NCI-H2196 treated with DMSO at 0.1 percent for 48 hours (cell line): ENCODE results near the gene PRRC2A.

ENCODE experiments used
- DNase-seq: peaks from one replicate; lab custom pipeline; 2025; ENCODE audit not compliant: unreplicated experiment; lab: John Stamatoyannopoulos, UW

Gene PRRC2A

DNA sequence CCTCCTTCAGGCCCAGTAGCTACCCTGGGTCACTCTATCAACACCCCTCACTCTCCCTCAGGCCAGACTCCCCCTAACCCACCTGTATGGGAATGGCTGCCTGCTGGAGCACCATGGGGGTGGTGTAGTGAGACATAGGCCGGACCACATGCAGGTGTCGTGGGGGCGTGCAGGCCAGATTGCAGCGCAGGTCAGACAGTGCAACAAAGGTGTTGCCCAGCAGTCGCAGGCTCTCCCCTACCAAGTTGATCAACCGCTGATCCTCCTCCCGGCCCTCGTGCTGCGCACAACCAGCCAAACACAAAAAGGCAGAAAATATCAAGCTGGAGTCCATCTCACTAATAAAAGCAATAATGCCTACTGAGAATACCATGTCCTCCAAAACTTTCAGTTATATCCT, 24.8 kb downstream of the PRRC2A start:
- DNase-seq: no peak

DNA sequence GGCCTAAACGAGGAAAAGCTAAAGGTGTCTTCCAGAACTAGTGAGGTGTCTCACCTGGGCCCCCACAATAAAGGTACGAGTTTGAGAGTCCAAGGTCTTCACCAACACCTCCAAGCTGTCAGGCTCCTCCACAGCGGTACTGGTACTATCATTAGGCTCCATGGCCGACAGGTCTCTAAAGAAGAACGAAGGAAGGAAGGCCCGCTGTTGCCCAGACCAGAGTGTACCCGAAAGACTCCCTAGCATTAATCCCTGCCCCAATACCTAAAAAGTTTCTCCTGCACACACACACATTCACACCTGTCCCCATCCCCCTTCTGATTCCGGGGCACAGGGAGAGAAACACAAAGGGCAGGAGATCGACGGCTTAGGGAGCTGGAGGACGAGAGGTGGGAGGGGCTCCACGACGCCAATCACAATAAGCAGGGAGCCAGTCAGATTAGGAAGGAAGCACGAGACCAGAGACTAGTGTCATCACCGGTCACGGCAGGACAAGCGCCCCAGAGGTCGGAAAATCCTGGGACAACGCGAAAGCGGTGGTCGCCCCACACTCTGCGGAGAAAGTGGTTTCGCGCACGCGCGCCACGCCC, 31.2 kb downstream of the PRRC2A start:
- DNase-seq: peak; percentile 60

GRCh38 chr6:31652925-31653724, 32.6 kb downstream of the PRRC2A start:
- DNase-seq: peak; percentile 95

- no peak for DNase-seq
Measured at GRCh38 chr6:31654574-31655348, 34.2 kb downstream of the PRRC2A start.

DNA sequence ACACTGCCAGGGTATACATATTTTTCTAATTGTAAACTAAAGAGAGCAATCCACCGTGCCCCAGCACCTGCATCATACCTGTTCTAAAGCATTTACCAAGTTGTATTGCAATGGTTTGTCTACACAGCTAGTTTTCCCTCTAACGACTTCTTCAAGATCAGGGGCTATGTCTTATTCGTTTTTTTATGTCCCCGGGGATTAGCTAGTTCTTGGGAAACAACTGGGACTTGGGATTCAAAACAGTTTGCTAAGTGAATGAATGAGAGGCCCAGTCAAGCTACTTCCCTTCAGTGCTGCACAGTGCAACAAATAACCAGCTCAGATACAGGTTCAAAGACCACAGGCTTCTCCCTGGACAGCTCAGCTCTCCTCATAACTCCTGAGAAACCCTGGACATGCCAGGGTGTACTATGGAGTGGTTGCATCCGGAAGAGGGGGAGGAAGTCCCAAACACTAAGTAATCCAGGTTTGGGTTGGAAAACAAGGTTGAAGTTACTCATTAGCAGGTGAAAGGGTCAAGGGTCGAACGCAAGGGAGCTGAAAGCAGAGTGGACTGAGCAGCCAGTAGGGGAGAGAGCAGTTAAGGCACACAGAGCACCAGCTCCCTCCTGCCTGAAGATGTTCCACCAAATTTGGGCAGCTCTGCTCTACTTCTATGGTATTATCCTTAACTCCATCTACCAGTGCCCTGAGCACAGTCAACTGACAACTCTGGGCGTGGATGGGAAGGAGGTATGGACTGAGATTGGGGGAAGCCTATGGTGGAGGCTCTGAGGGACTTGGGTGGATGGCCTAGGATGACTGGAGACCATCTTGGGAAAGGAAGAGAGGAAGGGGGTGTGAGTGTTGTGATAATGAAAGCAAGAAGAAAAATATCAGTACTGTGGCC, 35.1 kb downstream of the PRRC2A start, which contains the start of gene APOM:
Gene APOM, plus strand, starts transcription at position 546 of the 889 bp plus-strand sequence. Its CDS starts 73 bp downstream, at position 619.
- no peak for DNase-seq

- no peak for DNase-seq
Measured at GRCh38 chr6:31657406-31658157, 37.1 kb downstream of the PRRC2A start.

DNA sequence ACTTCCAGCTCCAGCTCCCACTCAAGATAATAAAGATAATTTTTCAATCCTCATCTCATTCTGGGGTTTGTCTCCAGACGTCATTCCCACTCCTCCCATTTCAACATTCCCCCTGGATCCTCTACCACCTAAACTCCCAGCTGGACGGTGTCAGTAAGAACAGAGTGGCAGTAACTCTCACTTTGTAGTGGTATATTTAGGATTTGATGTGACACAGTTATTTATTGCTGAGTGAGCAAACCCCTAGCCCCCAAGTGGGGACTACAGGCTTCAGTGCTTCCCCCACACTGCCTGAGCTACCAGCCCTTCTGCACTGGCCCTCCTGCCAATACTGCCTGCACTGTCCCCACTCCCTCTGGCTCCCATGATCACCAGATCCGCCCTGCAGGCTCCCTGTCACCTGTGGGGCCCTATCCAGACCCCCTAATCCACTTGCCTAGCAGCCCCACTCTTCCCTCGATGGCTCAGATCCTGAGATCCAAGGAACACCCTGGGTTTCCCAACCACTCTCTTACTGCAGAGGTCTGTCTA, 37.7 kb downstream of the PRRC2A start:
- no peak for DNase-seq

DNA sequence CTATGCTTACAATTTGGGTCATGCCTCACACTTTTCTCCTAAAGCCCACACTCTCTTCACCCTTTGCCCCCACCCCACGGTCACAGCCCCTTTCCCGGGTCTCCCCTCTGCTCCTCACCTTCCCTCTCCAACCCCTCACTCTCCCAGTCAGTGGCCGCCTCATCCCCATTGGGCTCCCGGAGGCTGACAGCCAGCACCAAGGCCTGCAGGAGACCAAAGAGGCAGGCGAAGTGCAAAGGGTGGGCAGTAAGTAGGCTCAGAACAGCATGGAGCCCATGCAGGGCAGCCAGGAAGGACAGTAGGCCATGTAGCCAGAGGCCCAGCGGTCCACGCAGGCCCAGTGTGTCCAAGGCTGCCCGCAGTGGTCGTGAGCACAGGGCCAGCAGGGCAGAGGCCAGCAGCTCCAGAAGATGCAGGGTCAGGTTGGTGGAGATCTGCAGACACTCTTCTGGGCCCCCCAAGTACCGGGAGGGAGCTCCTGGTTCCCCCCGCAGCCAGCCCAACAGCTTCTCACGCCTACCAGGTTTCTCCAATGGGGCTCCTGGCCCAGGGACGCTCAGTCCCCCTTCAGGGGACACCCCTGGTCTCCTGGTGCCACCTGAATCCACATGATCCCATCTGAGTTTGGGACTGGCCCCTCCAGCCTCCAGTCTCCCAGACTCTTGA, 38.6 kb downstream of the PRRC2A start:
- no peak for DNase-seq

DNA sequence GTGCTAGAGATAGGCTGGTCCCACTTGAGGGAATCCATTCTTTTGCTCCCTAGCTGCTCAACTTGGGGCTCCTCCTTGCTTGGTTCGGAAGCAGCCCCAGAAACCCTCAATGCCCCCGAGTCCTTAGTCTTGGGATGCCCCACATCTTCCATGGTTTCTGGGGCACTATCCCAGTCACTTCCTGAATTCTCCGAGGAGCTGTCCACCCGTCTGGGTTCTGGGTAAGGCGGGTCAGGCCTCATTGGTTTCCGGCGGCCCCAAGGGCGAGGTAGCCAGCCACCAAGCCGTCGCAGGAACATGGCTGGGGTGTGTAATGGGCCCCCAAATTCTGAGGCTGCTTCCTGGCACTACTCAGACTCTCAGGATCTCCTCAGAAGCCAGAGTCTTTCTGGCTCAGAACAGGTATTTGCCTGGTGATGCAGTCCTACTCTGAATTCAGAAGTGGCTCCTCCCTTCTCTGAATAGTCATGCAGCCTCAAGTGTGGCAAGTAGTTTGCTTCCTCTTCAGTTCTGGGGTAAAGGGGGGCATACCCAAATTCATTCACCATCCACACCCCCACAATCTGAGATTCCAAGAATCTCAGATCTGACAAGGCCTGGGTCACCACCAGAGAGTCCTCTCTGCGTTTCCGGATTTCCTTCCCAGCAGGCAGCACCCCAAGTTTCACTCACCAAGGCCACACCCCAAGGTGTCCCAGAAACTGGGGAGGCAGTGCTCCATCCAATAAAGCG, 39.3 kb downstream of the PRRC2A start:
- DNase-seq: no peak

DNA sequence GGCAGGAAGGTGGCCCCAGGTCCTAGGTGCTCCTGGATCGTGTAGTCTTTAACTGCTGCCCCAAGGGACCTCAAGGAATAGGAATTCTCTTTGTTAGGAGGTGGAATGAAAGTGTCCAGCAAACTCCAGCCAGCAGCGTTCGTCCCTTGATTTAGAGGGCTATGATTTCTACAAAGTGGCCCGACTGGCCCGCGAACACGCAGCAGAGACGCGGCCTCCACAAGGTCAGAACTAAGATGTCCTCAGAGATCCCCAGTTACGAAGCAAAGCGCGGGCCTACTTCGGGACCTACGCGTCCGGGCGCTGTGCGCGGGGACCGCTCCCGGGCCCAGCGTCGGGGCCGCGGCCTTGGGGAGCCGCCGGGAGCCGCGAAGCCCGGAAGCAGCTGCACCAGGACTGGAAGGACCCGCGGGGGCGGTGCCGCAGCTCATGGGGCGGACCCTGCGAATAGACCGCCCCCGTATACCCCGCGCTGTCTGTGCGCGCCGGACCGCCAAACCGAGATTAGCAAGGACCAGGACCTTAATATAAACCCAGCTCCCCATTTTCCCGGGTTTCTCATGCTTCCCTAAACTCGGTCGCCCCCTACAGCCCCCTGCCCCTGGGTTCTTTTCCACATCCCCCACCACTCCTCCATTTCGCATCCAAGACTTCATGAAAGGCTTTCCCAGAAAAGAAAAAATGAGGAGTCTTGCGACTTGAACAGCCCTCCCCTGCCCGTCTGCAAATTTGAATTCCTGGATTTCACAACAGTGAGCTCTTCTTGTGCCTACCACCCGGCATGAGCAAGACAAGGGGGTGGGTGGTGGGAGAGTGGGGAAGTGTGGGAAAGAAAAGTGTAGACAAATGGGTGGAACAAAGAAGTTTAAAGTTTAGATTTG, 40.1 kb downstream of the PRRC2A start, which contains the start of gene C6orf47:
Gene C6orf47, minus strand, starts transcription at position 398 of the 881 bp plus-strand sequence. CDS start 831 bp downstream, outside the sequence.
- peak; percentile 51 for DNase-seq

DNA sequence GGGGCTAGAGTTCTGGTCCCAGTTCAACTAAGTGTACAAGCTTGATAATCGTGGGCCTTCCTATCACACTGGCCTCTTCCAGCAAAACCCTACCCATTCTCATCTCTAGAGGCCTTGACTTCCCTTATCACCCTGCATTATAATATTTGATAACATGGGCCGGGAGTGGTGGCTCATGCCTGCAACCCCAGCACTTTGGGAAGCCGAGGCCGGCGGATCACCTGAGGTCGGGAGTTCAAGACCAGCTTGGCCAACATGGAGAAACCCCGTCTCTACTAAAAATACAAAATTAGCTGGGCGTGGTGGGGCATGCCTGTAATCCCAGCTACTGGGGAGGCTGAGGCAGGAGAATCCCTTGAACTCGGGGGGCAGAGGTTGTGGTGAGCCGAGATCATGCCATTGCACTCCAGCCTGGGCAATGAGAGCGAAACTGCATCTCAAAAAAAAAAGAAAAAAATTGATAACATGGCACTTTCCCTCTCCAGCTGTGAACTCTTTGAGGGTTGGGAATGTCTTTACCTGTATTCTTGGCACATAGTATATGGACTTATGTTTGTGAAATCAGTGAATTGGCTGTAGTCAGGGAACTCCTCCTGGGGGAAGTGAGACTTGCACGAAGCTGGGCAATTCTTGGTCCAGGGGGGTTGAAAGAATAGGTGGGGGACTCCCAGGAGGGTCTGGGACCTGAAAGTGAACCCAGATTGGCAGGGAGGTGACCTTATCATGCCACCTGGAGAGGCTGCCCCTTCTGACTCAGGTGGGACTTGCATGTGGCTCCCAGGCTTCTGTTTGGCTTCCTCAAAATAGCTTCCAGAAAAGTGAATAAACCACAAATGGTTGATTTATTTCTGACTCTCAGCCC, 41.0 kb downstream of the PRRC2A start:
- no peak for DNase-seq

GRCh38 chr6:31662124-31662723, 41.7 kb downstream of the PRRC2A start:
- no peak for DNase-seq

DNA sequence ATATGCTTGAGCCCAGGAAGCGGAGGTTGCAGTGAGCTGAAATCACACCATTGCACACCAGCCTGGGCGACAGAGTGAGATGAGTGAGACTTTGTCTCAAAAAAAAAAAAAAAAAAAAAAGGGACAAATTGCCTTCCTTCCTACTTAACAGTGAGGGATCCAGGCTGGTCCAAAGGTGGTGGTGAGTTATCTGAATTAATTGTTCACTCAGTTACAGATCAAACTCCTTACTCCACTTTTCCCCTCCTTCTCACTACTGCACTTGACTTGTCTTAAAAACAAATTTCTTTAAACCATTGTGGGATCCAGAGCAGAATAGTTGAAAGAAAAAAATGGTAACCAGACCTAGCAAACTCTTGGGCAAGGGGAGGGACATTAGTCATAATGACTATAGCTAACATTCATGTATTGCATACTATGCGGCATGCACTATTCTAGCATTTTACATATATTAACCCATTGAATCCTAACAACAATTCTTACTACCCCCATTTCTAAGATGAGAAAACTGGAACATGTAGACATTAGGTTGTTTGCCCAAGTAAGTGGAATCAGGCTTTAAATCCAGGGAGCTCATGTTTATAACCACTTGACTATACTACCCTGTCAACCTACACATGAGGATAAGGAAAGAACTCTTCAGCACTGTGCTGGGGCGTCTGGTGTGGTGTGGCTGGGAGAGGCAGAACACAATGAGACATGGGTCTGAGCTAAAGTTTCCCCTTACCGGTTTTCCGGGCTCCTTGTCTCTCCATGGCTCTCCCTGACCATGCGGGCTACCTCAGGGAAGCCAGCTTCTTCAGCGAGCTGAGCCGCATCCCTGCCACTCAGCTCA, 42.8 kb downstream of the PRRC2A start:
- DNase-seq: no peak

DNA sequence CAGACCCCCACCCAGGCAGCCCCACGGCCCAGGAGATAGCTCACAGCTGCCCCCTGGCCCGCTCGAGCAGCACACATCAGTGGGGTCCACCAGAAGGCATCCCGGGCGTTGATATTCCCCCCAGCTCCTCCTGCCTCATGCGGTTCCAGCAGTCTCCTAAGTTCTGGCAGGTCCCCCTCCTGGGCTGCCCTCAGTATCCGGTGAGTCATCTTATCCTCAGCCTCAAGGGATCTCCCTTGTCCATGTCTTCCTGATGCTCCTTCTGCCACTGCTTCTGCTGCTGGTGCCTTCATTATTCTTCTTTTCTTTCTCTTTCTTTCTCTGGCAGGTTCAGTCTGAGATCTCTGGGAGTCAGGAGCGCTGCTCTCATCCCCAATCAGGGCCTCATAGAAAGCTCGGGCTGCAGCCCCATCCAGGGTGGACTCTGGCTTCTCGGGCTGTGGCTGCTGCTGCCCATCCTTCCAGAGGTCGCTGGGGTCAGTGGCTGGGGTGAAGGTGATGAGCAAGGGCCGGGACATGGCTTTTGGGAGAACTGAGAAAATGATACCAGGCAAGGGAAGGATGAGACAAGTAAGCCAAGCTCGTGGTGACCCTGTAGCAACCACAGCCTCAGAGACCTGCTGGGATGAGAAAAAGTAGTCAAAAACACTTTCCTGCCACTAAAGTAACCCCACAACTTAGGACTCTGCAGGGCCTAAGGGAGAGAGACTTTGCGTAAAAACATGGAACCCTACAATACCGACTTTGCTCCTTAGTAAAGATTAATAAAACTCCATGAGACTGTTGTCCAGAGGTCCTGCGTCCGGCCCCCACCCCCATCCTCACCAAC, 43.7 kb downstream of the PRRC2A start:
- DNase-seq: no peak
